Coronary artery (tissue), 2 donors: Measurements from ENCODE around the gene STEAP4.

Experiments used
- DNase-seq: peaks from one replicate; pipeline ENCODE4 v3.0.0-alpha.2; 2017; ENCODE audit warnings: low spot score
- H3K27ac ChIP-seq, 2 donors: fragments of 200-600 bp; sonication (generic); one replicate each; pipeline ENCODE4 v1.5.1; 2016 to 2019
- H3K4me3 ChIP-seq: fragments of 200-600 bp; sonication (generic); 2 replicates; pipeline ENCODE4 v1.5.1; 2016; ENCODE audit warnings: mild to moderate bottlenecking, moderate library complexity
- CTCF ChIP-seq: fragments of 200-600 bp; sonication (generic); IDR thresholded peaks from one replicate; pipeline ENCODE4 v1.5.1; 2019; ENCODE audit warnings: antibody characterized with exemption

The STEAP4 gene

DNA sequence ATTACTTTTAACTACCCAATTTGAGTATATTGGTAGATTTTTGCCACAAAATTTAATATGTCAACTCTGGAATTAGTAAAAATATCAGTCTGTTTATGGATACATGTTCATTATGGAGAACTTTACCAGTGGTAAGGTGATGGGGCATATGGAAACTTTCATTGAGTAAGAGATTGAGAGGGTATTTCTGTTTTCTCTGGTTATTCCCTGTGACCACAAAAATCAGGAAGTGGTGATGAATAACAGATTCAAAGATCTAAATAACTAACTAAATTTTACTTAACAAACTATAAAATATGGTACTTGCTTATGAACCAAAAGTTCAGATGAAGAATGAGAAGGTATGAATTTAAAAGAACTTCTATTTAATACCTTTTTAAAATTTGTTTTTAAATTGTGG lies 22.1 kb upstream of the STEAP4 start:
- Histone ChIP-seq H3K27ac (no peak overlapping the region), H3K4me3 (no peak overlapping the region)
- TF ChIP-seq CTCF: no peak
- no peak for DNase-seq

DNA sequence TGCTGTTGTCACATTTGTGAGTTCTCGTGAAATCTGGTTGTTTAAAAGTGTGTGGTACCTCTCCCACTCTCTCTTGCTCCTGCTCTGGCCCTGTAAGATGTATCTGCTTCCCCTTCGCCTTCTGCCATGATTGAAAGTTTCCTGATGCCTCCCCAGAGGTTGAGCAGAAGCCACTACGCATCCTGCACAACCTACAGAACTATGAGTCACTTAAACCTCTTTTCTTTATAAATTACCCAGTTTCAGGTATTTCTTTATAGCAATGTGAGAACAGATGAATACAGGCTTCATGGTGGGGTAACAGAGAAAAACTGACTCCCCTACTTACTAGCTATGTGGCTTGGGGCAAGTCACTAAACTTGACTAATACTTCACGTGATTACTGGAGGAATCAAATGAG lies 18.0 kb upstream of the STEAP4 start:
- no peak for TF ChIP-seq CTCF
- H3K4me3 ChIP-seq: no peak overlapping the region

GRCh38 chr7:88322151-88322550 lies 15.5 kb upstream of the STEAP4 start:
- no peak overlapping the region for H3K4me3 ChIP-seq
- no peak for TF ChIP-seq CTCF
- no peak for DNase-seq
- H3K27ac ChIP-seq: no peak overlapping the region

More for the DNA sequence above, 18.0 kb upstream of the STEAP4 start:
- no peak overlapping the region for H3K27ac ChIP-seq
- no peak for DNase-seq

DNA sequence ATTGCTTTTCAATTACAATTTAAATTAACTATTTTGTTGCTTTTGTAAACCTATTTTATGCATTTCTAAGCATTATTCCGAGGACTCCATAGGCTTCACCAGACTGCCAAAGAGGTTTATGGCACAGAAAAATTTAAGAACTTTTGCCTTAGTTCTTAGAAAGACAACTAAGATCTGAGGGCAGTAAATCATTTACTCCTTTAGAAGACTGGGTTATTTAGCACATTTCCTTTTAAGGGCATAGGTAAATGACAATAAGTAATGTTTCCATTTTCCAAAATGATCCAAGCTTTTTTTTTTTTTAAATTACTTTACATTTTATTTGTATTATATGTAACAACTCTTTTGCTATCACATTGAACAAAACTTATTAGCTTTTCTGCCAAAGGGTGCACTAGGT lies 15.0 kb upstream of the STEAP4 start:
- DNase-seq: no peak
- Histone ChIP-seq H3K27ac (no peak overlapping the region), H3K4me3 (no peak overlapping the region)
- no peak for TF ChIP-seq CTCF

DNA sequence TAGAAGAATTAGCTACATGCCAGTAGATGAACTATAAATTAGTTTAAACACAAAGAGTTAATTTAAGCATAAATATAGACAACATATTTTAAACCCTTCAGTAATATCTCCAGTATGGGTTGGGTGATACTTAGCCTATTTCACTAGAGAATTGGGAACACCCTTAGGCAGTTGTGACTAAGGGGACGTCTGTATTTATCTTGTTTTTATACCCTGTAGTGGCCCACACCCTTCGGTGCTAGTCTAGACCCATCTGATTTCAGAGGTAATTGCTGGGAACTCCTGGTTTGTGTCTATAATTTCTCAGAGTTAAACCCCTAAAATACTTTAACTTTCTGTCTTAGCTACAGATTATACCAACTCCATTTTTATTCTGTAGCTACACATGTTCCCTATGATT lies 11.5 kb upstream of the STEAP4 start:
- no peak for DNase-seq
- no peak for TF ChIP-seq CTCF
- no peak overlapping the region for H3K4me3 ChIP-seq
- no peak overlapping the region for H3K27ac ChIP-seq

GRCh38 chr7:88317422-88317821 lies 10.7 kb upstream of the STEAP4 start:
- TF ChIP-seq CTCF: no peak
- no peak overlapping the region for H3K27ac ChIP-seq
- H3K4me3 ChIP-seq: no peak overlapping the region
- no peak for DNase-seq

- DNase-seq: no peak
- H3K4me3 ChIP-seq: no peak overlapping the region
- H3K27ac ChIP-seq: no peak overlapping the region
- no peak for TF ChIP-seq CTCF
Observed at GRCh38 chr7:88316456-88316855, 9.8 kb upstream of the STEAP4 start.
